Neural progenitor cell (in vitro differentiated cells): ENCODE results near the gene STK24. TPM values are rescaled to one million over a fixed set of nuclear protein-coding genes. Genes with fewer than 3 reads are reported as not detected.

Experiments used
- DNase-seq: peaks from one replicate; pipeline ENCODE4 v3.0.0-alpha.2; 2016; ENCODE audit warnings: low spot score
- H2AFZ ChIP-seq: fragments of 200-600 bp; sonication (generic); replicated peaks from 2 replicates; pipeline ENCODE4 v1.6.1; 2016; ENCODE audit warnings: antibody characterized with exemption
- H3F3A ChIP-seq: fragments of 200-600 bp; sonication (generic); 2 replicates; pipeline ENCODE4 v1.6.1; 2016; ENCODE audit warnings: antibody characterized with exemption, low read depth
- H3K27ac ChIP-seq: fragments of 200-600 bp; sonication (generic); 2 replicates; pipeline ENCODE4 v1.5.1; 2016; ENCODE audit warnings: mild to moderate bottlenecking
- H3K27me3 ChIP-seq: fragments of 200-600 bp; sonication (generic); 2 replicates; pipeline ENCODE4 v1.6.1; 2016; ENCODE audit warnings: mild to moderate bottlenecking, moderate library complexity
- H3K36me3 ChIP-seq: fragments of 200-600 bp; sonication (generic); 2 replicates; pipeline ENCODE4 v1.5.1; 2016
- H3K4me1 ChIP-seq: fragments of 200-600 bp; sonication (generic); 2 replicates; pipeline ENCODE4 v1.6.1; 2016; ENCODE audit warnings: mixed run types
- H3K4me2 ChIP-seq: fragments of 200-600 bp; sonication (generic); 2 replicates; pipeline ENCODE4 v1.6.1; 2016
- H3K4me3 ChIP-seq: fragments of 200-600 bp; sonication (generic); 2 replicates; pipeline ENCODE4 v1.5.1; 2016
- H3K79me2 ChIP-seq: fragments of 200-600 bp; sonication (generic); 2 replicates; pipeline ENCODE4 v1.6.1; 2016; ENCODE audit warnings: low read depth
- H3K9ac ChIP-seq: fragments of 200-600 bp; sonication (generic); 2 replicates; pipeline ENCODE4 v1.6.1; 2016
- H3K9me3 ChIP-seq: fragments of 200-600 bp; sonication (generic); 2 replicates; pipeline ENCODE4 v1.5.1; 2016; ENCODE audit warnings: low read depth
- H4K20me1 ChIP-seq: fragments of 200-600 bp; sonication (generic); 2 replicates; pipeline ENCODE4 v1.6.1; 2016; ENCODE audit warnings: low read depth
- H3K27ac Mint-ChIP-seq: 3 replicates; pipeline ENCODE4 v1.8.0; 2021; ENCODE audit warnings: mixed read lengths
- H3K27me3 Mint-ChIP-seq: 2 replicates; pipeline ENCODE4 v1.8.0; 2022; ENCODE audit warnings: low read depth, mild to moderate bottlenecking, inconsistent platforms, moderate library complexity, mixed read lengths; ENCODE audit not compliant: insufficient read depth
- H3K36me3 Mint-ChIP-seq: 3 replicates; pipeline ENCODE4 v1.8.0; 2021; ENCODE audit warnings: mixed read lengths
- H3K4me1 Mint-ChIP-seq: 3 replicates; pipeline ENCODE4 v1.8.0; 2021; ENCODE audit warnings: mixed read lengths
- H3K4me3 Mint-ChIP-seq: 3 replicates; pipeline ENCODE4 v1.8.0; 2021; ENCODE audit warnings: mild to moderate bottlenecking, moderate library complexity, mixed read lengths
- H3K9me3 Mint-ChIP-seq: 3 replicates; pipeline ENCODE4 v1.8.0; 2020; ENCODE audit warnings: mixed read lengths
- EZH2 ChIP-seq: fragments of 200-600 bp; sonication (generic); IDR thresholded peaks from 2 replicates; pipeline ENCODE4 v1.6.1; 2017; ENCODE audit warnings: antibody characterized with exemption, mild to moderate bottlenecking, moderate library complexity
- EZH2phosphoT487 ChIP-seq: fragments of 200-600 bp; sonication (generic); IDR thresholded peaks from 2 replicates; pipeline ENCODE4 v1.6.1; 2017; ENCODE audit warnings: antibody characterized with exemption
- total RNA-seq: library from RNA; depleted of rRNA; stranded (reverse); fragments of >200 nt; gene quantifications from 2 replicates; pipeline ENCODE4 v1.2.3, GENCODE V29; 2015; ENCODE audit warnings: low replicate concordance
- TF ChIP-seq, protein P1 (sequence below): fragments of 200-600 bp; sonication (generic); IDR thresholded peaks from 2 replicates; pipeline ENCODE4 v1.5.1; 2017; ENCODE audit warnings: antibody characterized with exemption, mild to moderate bottlenecking

STK24 gene
- total RNA-seq, 1 donor from 2014 or later = 330 TPM

DNA sequence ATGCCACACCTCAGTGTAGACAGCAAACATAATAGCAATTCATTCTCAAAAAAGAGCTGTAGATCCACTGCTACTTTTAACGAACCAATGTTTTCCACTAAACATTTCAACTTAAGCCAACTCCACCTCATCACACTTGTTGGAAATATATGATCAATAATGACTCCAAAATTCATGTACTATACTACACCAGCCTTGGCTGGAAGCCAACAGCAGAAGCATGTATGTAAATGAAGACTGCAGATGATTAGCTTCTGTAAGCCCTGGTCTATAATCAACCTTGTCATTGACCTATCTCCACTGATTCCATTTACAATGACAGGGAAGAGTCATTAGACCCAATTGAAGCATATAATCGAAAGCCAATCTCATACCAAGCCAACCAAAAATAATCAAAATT lies 71.7 kb downstream of the STK24 start:
- Histone ChIP-seq H3K36me3 (no peaks in the 10 kb centered on the region), H3K9me3 (no peaks in the 10 kb centered on the region), H3K27ac (no peak overlapping the region), H3K27me3 (no peaks in the 10 kb centered on the region), H2AFZ (no peak overlapping the region), H3K4me2 (no peak overlapping the region), H3K79me2 (peaks cover 99% of the 10 kb centered on the region), H3K4me3 (no peak overlapping the region), H3K9ac (no peak overlapping the region), H3F3A (peaks cover 27% of the 10 kb centered on the region), H3K4me1 (peaks cover 42% of the 10 kb centered on the region), H4K20me1 (peaks cover 94% of the 10 kb centered on the region)
- Mint-ChIP-seq H3K27me3 (peaks cover 2% of the 10 kb centered on the region), H3K4me3 (no peak overlapping the region), H3K4me1 (peaks cover 60% of the 10 kb centered on the region), H3K36me3 (peaks cover 25% of the 10 kb centered on the region), H3K9me3 (no peaks in the 10 kb centered on the region), H3K27ac (no peak overlapping the region)
- no peak for DNase-seq
- TF ChIP-seq, protein P1, sequence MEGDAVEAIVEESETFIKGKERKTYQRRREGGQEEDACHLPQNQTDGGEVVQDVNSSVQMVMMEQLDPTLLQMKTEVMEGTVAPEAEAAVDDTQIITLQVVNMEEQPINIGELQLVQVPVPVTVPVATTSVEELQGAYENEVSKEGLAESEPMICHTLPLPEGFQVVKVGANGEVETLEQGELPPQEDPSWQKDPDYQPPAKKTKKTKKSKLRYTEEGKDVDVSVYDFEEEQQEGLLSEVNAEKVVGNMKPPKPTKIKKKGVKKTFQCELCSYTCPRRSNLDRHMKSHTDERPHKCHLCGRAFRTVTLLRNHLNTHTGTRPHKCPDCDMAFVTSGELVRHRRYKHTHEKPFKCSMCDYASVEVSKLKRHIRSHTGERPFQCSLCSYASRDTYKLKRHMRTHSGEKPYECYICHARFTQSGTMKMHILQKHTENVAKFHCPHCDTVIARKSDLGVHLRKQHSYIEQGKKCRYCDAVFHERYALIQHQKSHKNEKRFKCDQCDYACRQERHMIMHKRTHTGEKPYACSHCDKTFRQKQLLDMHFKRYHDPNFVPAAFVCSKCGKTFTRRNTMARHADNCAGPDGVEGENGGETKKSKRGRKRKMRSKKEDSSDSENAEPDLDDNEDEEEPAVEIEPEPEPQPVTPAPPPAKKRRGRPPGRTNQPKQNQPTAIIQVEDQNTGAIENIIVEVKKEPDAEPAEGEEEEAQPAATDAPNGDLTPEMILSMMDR = no peak
- TF ChIP-seq EZH2phosphoT487 (no peak), EZH2 (no peak)

GRCh38 chr13:98504371-98504963 lies 72.4 kb downstream of the STK24 start:
- no peak for TF ChIP-seq EZH2
- TF ChIP-seq, protein P1 = no peak
- no peak for TF ChIP-seq EZH2phosphoT487
- peaks cover 31% of the 10 kb centered on the region for H3K36me3 Mint-ChIP-seq
- Histone ChIP-seq H3K27me3 (no peaks in the 10 kb centered on the region), H3K9ac (no peak overlapping the region), H3K4me2 (no peak overlapping the region), H3K4me3 (no peak overlapping the region), H4K20me1 (peaks cover 94% of the 10 kb centered on the region), H3K9me3 (no peaks in the 10 kb centered on the region), H2AFZ (no peak overlapping the region), H3F3A (peaks cover 30% of the 10 kb centered on the region), H3K36me3 (no peaks in the 10 kb centered on the region), H3K27ac (no peak overlapping the region), H3K79me2 (peaks cover 99% of the 10 kb centered on the region), H3K4me1 (peaks cover 42% of the 10 kb centered on the region)
- no peak overlapping the region for H3K27ac Mint-ChIP-seq
- DNase-seq = no peak
- H3K4me3 Mint-ChIP-seq = no peak overlapping the region
- H3K4me1 Mint-ChIP-seq = peaks cover 58% of the 10 kb centered on the region
- H3K9me3 Mint-ChIP-seq = no peaks in the 10 kb centered on the region
- peaks cover 2% of the 10 kb centered on the region for H3K27me3 Mint-ChIP-seq

DNA sequence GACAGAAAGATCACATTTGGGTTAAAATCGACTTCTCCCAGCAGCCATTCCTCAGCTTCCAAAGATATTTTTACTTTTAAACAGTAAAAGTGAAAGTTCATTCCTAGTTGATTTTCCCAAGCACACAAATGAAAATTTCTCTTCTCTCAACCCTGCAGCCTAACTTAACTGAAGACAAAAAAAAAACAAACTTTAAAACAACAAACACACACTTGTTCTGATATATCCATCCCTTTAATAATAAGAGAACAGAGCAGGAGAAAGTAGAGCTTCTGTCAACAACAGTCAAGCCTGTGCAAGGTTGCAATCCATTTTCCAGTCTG lies 72.9 kb downstream of the STK24 start:
- Mint-ChIP-seq H3K36me3 (peaks cover 35% of the 10 kb centered on the region), H3K9me3 (no peaks in the 10 kb centered on the region), H3K4me3 (no peak overlapping the region), H3K4me1 (peaks cover 55% of the 10 kb centered on the region), H3K27ac (no peak overlapping the region), H3K27me3 (peaks cover 3% of the 10 kb centered on the region)
- H3K9me3 ChIP-seq = no peaks in the 10 kb centered on the region
- H3K4me3 ChIP-seq = no peak overlapping the region
- H3K36me3 ChIP-seq = no peaks in the 10 kb centered on the region
- H4K20me1 ChIP-seq = peaks cover 91% of the 10 kb centered on the region
- no peak overlapping the region for H2AFZ ChIP-seq
- no peak overlapping the region for H3K9ac ChIP-seq
- no peaks in the 10 kb centered on the region for H3K27me3 ChIP-seq
- H3F3A ChIP-seq = peaks cover 28% of the 10 kb centered on the region
- no peak overlapping the region for H3K4me2 ChIP-seq
- DNase-seq = no peak
- TF ChIP-seq EZH2 (no peak), EZH2phosphoT487 (no peak)
- TF ChIP-seq, protein P1 = no peak
- no peak overlapping the region for H3K27ac ChIP-seq
- H3K4me1 ChIP-seq = peaks cover 40% of the 10 kb centered on the region
- peaks cover 98% of the 10 kb centered on the region for H3K79me2 ChIP-seq
